Measurements from ENCODE around the gene DLGAP4.

- TF ChIP-seq, protein P1, sequence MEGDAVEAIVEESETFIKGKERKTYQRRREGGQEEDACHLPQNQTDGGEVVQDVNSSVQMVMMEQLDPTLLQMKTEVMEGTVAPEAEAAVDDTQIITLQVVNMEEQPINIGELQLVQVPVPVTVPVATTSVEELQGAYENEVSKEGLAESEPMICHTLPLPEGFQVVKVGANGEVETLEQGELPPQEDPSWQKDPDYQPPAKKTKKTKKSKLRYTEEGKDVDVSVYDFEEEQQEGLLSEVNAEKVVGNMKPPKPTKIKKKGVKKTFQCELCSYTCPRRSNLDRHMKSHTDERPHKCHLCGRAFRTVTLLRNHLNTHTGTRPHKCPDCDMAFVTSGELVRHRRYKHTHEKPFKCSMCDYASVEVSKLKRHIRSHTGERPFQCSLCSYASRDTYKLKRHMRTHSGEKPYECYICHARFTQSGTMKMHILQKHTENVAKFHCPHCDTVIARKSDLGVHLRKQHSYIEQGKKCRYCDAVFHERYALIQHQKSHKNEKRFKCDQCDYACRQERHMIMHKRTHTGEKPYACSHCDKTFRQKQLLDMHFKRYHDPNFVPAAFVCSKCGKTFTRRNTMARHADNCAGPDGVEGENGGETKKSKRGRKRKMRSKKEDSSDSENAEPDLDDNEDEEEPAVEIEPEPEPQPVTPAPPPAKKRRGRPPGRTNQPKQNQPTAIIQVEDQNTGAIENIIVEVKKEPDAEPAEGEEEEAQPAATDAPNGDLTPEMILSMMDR (IDR thresholded peaks at IDR 0.05) = no peak
- no peak for TF ChIP-seq ZFX (IDR thresholded peaks at IDR 0.05; ENCODE audit: borderline replicate concordance)
Measured at GRCh38 chr20:36267605-36268381, 38.3 kb upstream of the DLGAP4 start.
